SK-N-MC (cell line): Measurements from ENCODE around the gene FAM20C.

Experiments used
- DNase-seq: peaks from one replicate; pipeline ENCODE4 v3.0.0-alpha.2; 2011; ENCODE audit warnings: low read depth, low spot score
- H3K27ac ChIP-seq: fragments of 200-600 bp; sonication (generic); 2 replicates; pipeline ENCODE4 v1.5.1; 2016; ENCODE audit warnings: mixed run types
- H3K36me3 ChIP-seq: fragments of 200-600 bp; sonication (generic); 2 replicates; pipeline ENCODE4 v1.6.1; 2017; ENCODE audit warnings: antibody characterized with exemption, low read length, mixed read lengths; ENCODE audit not compliant: insufficient read depth
- H3K4me3 ChIP-seq: fragments of 200-600 bp; sonication (generic); 2 replicates; pipeline ENCODE4 v1.5.1; 2016
- H3K9ac ChIP-seq: fragments of 200-600 bp; sonication (generic); 2 replicates; pipeline ENCODE4 v1.8.0; 2017; ENCODE audit warnings: mixed run types, mixed read lengths; ENCODE audit not compliant: insufficient read length
- H3K9me3 ChIP-seq: fragments of 200-600 bp; sonication (generic); 2 replicates; pipeline ENCODE4 v1.6.1; 2017; ENCODE audit warnings: low read depth, mild to moderate bottlenecking, antibody characterized with exemption, low read length, moderate library complexity, mixed read lengths
- EZH2 ChIP-seq: fragments of 200-600 bp; sonication (generic); IDR thresholded peaks from one replicate; pipeline ENCODE4 v1.6.1; 2017; ENCODE audit warnings: antibody characterized with exemption
- FOXP2 ChIP-seq: optimal IDR thresholded peaks from 2 replicates; pipeline ENCODE3; 2011; ENCODE audit warnings: mild to moderate bottlenecking, moderate library complexity; ENCODE audit not compliant: insufficient read depth; ENCODE audit errors: extremely low read length, control extremely low read depth
- POLR2AphosphoS5 ChIP-seq: IDR thresholded peaks from 2 replicates; pipeline ENCODE4 v1.6.1; 2012; ENCODE audit warnings: mild to moderate bottlenecking, low read depth, low read length, borderline replicate concordance

The FAM20C gene

DNA sequence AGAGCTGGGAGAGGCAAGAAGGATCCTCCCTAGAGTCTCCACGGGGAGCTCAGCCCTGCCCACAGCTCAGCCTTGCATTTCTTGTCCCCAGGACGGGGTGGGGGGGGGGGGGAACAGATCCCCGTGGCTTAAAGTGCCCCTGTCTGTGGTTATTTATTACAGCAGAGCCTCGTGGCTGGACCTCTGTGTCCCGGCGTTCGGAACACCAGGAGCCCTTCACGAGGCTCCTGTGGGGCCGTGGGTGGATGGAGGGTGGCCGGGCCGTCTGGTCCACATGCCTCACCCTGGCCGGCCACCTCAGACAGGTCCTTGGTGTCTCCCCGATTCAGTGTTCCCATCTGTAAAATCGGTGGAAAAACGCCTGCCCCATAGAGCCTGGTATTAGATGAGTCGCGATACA is 37.9 kb downstream of the FAM20C start:
- no peak for DNase-seq
- H3K4me3 ChIP-seq: no peak overlapping the region

DNA sequence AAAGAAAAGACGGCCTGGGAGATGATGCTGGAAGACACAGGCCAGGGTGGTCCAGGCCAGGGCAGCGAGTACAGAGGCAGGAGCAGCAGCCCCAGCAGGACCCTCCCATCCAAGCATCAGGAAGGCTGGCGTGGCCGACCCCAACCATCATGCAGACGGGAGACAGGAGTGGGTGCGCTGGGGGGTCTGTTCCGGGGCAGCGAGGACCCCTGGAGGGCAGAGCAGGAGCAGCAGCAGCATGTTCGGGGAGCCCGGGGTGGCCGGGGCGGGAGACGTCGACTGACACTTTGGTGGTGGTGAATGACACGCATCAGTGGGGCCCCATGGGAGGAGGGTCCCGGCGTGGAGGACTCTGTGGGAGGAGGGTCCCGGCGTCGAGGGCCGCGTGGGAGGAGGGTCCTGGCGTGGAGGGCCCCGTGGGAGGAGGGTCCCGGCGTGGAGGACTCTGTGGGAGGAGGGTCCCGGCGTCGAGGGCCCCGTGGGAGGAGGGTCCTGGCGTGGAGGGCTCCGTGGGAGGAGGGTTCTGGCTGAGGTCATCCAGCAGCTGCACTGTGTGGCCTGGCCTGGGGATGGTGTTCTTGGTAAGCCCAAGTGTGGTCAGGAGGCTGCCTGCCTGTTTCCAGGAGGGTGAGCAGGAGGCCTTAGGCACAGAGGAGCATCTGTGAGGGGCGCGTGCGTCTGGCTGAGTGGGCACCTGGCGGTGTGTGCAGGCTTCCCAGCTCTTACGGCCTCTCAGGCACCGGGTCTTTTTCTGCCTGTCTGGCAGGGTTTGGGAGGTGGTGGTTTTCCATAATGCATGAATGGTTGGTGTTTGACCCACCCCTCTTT is 38.9 kb downstream of the FAM20C start:
- TF ChIP-seq FOXP2: no peak
- no peak for TF ChIP-seq EZH2
- no peak for TF ChIP-seq POLR2AphosphoS5
- Histone ChIP-seq H3K9ac (no peak overlapping the region), H3K9me3 (no peaks in the 10 kb centered on the region)

More for the DNA sequence above, 37.9 kb downstream of the FAM20C start:
- Histone ChIP-seq H3K27ac (no peak overlapping the region), H3K36me3 (no peaks in the 10 kb centered on the region), H3K9me3 (no peaks in the 10 kb centered on the region), H3K9ac (no peak overlapping the region)
- TF ChIP-seq EZH2 (no peak), POLR2AphosphoS5 (no peak), FOXP2 (no peak)

GRCh38 chr7:231858-232246 is 39.5 kb downstream of the FAM20C start:
- H3K9ac ChIP-seq: no peak overlapping the region
- H3K36me3 ChIP-seq: no peaks in the 10 kb centered on the region
- TF ChIP-seq FOXP2 (no peak), POLR2AphosphoS5 (no peak), EZH2 (no peak)
- DNase-seq: no peak
- no peak overlapping the region for H3K27ac ChIP-seq
- H3K4me3 ChIP-seq: no peak overlapping the region
- H3K9me3 ChIP-seq: no peaks in the 10 kb centered on the region

More for the DNA sequence above, 38.9 kb downstream of the FAM20C start:
- no peaks in the 10 kb centered on the region for H3K36me3 ChIP-seq
- H3K4me3 ChIP-seq: no peak overlapping the region
- no peak for DNase-seq
- no peak overlapping the region for H3K27ac ChIP-seq

DNA sequence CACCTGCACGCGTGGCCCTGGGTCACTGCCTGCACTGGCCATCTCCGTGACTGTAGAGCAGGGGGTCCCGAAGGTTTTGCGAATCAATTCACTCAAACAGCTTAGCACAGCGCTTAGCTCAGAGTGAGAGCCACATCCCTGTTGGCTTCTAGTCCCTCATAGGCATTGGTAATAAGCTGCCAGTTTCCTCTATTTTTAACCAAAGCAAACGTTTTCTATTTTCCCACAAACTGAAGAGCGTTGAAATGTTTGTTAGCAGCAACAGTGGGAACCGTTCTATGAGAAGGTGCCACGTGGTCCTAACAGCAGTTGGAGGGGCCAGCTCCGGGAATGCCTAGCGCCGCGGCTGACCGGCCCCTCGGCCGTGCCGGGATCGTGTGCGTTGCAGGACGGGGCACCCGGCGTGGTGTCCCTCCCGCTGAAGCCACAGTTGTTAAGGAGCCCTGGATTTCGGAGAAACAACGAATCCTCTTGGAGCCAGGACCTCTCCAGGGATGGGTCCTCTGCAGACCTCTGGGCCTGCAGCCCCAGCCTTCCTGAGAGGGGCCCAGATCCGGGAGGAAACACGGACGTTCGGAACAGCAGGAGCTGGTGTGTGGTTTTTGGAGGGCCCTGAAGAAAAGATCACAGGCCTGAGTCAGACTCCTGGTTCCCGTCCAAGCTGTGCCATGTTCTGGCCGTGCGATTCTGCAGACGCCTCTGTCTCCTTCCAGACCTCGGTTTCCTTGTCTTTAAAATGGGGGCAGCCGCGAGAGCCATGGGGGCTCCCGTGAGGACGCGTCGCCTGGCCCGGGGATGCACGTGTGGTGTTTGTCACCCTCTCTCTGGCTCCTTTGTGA is 40.3 kb downstream of the FAM20C start:
- Histone ChIP-seq H3K27ac (no peak overlapping the region), H3K9ac (no peak overlapping the region), H3K9me3 (no peaks in the 10 kb centered on the region), H3K36me3 (no peaks in the 10 kb centered on the region), H3K4me3 (no peak overlapping the region)
- no peak for DNase-seq
- no peak for TF ChIP-seq POLR2AphosphoS5
- no peak for TF ChIP-seq EZH2
- TF ChIP-seq FOXP2: no peak

- H3K9ac ChIP-seq: no peak overlapping the region
- no peak for DNase-seq
- no peaks in the 10 kb centered on the region for H3K9me3 ChIP-seq
- TF ChIP-seq POLR2AphosphoS5 (no peak), FOXP2 (no peak), EZH2 (no peak)
- no peak overlapping the region for H3K27ac ChIP-seq
- no peaks in the 10 kb centered on the region for H3K36me3 ChIP-seq
- no peak overlapping the region for H3K4me3 ChIP-seq
Measured at GRCh38 chr7:233249-234035, 41.1 kb downstream of the FAM20C start.

- H3K9ac ChIP-seq: no peak overlapping the region
- DNase-seq: no peak
- no peak overlapping the region for H3K27ac ChIP-seq
- no peak overlapping the region for H3K4me3 ChIP-seq
- no peaks in the 10 kb centered on the region for H3K9me3 ChIP-seq
- no peaks in the 10 kb centered on the region for H3K36me3 ChIP-seq
- no peak for TF ChIP-seq POLR2AphosphoS5
- TF ChIP-seq EZH2: no peak
- TF ChIP-seq FOXP2: no peak
Measured at GRCh38 chr7:234051-234707, 41.8 kb downstream of the FAM20C start.

DNA sequence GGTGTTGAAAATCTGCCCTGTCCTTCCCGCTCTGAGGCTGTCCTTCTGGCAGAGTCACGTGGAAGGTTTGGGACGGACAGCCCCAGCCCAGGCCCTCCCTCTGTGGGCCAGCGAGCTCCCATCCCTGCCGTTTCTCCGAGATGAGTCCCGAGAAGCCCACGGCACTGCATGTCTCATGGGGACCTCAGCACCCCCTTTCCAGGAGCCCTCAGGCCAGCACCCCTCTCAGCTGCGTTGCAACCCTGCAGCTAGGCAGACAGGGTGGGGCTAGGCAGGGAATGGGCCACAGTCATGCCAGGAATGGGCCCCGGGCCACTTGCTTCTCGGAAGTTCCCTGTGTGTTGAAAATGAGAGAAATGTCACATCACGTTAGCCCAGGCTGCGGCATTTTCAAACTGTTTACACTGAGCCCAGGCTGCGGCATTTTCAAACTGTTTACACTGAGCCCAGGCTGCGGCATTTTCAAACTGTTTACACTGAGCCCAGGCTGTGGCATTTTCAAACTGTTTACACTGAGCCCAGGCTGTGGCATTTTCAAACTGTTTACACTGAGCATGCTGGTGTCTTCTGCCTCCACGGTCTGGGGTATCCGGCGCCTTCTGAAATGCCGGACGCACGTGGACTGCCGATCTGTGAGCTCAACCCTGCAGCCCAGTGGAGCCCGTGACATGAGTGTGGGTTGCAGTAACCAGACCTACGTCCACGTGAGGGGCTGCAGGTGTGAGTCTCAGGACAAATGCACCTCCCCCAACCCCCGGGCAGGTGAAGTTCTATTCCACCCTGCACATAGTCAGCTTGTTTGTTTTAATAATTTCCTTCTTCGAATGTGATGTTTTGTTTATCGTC is 42.6 kb downstream of the FAM20C start:
- Histone ChIP-seq H3K4me3 (no peak overlapping the region), H3K9me3 (no peaks in the 10 kb centered on the region), H3K9ac (no peak overlapping the region), H3K36me3 (no peaks in the 10 kb centered on the region), H3K27ac (no peak overlapping the region)
- no peak for TF ChIP-seq EZH2
- no peak for TF ChIP-seq POLR2AphosphoS5
- no peak for TF ChIP-seq FOXP2
- DNase-seq: no peak
